ENCODE measurements around the gene IFITM2.
A peak's percentile ranks its signal among the peaks of the same experiment; 100 is the strongest.

The IFITM2 gene

DNA sequence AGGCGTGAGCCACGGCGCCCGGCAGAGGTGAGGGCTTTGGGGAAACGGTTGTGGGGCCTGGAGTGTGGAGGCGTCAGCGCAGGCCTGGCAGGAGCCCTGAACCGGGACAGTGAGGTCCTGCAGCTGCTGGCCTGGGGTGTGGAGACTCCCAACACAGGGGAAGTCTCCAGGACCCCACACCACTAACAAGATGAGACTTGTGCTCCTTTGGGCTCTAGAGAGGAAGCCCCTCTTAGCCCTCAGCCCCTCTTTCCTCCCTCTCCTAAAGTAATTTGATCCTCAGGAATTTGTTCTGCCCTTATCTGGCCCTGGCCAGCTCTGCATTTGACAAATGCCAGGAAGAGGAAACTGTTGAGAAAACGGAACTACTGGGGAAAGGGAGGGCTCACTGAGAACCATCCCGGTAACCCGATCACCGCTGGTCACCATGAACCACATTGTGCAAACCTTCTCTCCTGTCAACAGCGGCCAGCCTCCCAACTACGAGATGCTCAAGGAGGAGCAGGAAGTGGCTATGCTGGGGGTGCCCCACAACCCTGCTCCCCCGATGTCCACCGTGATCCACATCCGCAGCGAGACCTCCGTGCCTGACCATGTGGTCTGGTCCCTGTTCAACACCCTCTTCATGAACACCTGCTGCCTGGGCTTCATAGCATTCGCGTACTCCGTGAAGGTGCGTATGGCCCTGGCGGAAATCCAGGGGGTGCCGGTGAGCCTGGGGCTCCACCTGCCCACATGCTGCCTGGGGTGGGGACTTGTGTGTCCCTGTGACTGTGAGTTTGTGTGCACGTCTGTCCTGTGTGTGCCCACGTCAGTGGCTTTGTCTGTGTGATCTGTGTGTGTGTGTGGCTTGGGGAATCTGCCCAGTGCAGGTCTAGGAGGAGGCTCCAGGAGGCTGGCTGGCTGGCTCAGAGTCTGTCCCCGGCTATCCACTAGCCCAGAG is at the start of gene IFITM2:
IFITM2 (plus strand) TSS at position 51 of the 943 bp plus-strand sequence; CDS start at position 428, 377 bp downstream.
- peak within 1 kb of the TSS; percentile 54; the same call in 1 of the 2 replicates for H3K4me3 ChIP-seq (ENCODE audit: low read length)

DNA sequence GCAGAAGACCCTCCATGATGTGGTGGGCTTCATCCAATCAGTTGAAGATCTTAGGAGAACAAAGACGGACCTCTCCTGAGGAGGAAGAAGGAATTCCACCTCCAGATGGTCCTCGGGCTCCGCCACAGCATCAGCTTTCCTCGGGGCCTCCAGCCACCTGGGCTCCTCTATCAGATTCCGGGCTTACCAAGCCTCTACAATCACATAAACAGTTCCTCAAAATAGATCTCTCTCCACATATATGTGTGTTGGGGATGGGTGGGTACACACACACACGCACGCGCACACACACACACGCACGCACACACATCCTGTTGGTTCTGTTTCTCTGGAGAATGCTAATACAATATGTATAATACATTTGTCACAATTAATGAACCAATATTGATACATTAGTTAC is 48.2 kb upstream of the IFITM2 start:
- TF ChIP-seq ZNF274 (IDR thresholded peaks at IDR 0.05; ENCODE audit: low read depth, low read length), result no peak
- H3K4me3 ChIP-seq (ENCODE audit: low read length), result no peak overlapping the region

DNA sequence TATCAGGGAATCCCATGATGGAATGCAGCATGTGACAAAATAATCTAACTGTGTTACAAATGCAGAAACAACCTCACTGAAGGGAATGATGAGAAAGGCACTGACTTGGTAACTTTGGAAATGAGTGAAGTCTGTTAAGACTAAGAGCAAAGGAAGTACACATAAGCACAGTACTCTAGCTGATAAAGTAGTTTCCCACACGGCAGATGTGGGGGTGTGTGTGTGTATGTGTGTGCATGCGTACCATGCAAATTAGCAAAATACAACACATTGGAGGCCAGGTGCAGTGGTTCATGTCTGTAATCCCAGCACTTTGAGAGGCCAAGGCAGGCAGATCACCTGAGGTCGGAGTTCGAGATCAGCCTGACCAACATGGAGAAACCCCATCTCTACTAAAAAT is 46.0 kb upstream of the IFITM2 start:
- no peak for TF ChIP-seq ZNF274 (IDR thresholded peaks at IDR 0.05; ENCODE audit: low read depth, low read length)
- H3K4me3 ChIP-seq (ENCODE audit: low read length), result no peak overlapping the region

DNA sequence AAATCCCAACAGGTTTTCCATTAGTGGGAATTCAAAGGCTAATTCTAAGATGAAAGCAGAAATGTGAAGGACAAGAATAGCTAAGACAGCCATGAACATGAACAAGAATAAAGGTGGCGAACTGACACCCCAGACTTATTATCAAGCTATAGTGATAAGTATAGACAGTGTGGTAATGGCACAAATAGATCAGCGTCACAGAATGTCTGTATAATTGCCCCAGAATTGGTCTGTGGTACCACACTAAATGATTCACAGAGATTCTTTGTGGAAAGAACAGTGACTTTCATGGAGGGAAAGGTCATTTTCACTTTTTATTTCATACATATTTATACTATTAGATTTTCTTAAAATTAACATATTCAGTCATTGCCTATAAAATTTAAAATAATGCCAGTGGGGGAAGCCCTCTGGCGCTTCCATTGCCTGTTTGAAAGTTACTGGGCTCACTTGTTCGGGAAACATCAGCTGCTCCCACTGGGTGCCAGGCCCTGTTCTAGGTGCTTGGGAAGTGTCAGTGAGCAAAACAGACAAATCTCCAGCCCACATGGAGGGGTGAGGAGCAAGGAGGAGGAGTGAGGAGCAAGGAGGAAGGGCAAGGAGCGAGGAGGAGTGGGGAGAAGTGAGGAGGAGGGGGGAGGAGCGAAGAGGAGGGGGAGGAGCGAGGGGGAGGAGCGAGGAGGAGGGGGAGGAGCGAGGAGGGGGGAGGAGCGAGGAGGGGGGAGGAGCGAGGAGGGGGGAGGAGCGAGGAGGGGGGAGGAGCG is 40.8 kb upstream of the IFITM2 start:
- no peak for TF ChIP-seq ZNF274 (IDR thresholded peaks at IDR 0.05; ENCODE audit: low read depth, low read length)

DNA sequence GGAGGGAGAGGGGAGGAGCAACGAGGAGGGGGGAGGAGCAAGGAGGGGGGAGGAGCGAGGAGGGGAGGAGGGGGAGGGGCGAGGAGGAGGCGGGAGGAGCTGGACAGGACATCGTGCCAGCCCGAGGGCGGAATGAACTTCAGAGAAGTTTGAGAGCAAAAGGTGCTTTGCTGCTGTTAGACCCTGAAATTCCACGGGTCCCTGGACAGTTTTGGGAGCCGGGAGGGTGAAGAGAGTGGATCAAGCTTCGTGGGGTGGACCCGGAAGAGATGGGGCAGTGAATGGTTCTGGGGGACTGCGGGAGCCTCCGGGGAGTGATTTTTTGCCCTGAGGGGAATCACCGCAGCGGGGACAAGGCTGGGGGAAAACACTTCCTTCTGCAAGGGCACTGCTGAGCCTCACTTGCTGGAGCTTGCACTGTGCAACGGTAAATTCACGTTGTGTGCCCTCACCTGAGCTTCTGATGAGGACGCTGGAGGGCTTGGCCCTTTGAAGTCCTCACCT is 40.1 kb upstream of the IFITM2 start:
- TF ChIP-seq ZNF274 (IDR thresholded peaks at IDR 0.05; ENCODE audit: low read depth, low read length), result no peak
- H3K4me3 ChIP-seq (ENCODE audit: low read length), result peak overlapping the region; percentile 68; the same call in 1 of the 2 replicates

More for the DNA sequence above, 40.8 kb upstream of the IFITM2 start:
- H3K4me3 ChIP-seq (ENCODE audit: low read length), result no peak overlapping the region

DNA sequence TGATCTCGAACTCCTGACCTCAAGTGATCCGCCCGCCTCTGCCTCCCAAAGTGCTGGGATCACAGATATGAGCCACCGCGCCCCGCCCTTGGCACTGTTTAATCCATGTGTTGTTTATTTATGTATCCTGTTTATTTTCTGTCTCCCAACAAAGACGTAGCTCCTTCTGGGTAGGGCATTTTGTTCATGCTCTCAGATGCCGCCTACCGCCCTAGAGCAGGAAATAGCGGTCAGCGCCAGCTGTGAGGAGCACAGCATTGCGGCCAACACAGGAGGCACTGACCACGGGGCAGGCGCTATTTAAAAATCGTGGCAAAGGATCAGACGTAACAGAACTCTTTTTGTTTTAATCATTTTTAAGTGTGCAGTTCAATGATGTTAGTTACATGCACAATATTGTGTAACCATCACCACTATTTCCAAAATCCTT is 38.9 kb upstream of the IFITM2 start:
- peak overlapping the region; percentile 68; the same call in 1 of the 2 replicates for H3K4me3 ChIP-seq (ENCODE audit: low read length)

DNA sequence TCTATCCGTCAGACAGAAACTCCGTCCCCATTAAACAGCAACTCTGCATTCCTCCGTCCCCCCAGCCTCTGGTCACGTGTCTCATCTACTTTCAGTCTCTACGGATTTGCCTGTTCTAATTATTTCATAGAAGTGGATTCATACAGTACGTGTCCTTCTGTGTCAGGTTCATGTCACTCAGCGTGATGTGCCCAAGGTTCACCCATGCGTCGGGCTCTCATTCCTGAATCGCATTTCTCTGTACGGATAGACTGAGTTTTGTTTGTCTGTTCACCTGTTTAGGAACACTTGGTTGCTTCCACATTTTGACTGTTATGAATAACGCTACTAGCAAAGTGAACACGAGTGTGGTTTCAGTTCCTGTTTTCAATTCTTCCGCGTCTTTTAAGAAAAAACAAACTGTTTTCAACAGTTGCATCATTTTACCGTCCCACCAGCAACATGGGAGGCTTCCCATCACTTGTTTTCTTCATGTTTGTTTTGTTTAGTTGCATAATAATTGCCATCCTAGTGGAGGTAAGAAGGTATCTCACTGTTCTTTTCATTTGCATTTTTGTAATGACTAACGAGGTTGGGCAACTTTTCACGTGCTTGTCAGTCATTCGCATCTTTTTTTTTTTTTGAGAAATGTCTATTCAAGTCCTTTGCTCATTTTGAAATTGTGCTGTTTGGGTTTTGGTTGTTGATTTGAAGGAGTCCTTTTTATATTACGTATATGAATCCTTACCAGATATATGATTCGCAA is 38.3 kb upstream of the IFITM2 start:
- H3K4me3 ChIP-seq (ENCODE audit: low read length), result peak overlapping the region; percentile 68; the same call in 1 of the 2 replicates
- no peak for TF ChIP-seq ZNF274 (IDR thresholded peaks at IDR 0.05; ENCODE audit: low read depth, low read length)

DNA sequence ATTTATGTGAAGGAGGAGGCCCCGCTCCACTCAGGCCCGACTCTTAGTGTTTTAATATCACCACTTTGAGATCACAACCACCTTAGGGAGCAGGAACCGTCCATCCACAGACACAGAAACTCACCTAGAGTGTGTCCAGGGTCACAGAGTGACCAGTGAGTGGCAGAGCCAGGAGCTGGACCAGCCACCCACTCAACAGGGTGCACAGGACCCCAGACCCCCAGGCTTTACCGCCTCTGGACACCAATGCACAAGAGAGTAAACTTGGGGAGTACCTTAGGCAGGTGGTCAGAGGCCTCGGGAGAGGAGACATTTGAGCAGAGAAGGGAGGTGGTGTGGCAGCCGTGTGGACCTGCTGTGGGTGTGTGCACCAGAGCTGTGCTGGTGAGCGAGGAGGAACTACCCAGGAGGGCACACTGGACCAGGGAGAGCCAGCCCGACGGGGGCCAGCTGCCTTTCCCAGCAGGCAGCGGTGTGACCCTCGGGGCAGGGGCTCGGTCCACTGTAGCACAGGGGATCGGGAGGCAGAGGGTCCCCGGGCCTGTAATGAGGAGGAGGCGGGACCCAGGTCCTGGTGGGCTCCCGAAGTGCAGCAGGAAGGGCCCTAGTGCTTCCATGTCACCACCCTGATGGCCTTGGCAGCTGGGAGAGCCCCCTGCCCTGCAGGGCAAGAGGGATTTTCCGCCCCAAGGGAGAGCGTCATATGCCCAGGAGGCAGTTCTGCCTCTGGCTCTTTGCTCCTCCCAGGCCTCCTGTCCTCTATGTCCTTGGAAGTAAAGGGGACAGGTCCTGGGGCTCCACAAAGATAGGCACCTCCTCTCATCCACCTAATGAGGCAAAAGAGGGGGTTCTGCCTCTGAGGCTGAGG is 36.9 kb upstream of the IFITM2 start:
- TF ChIP-seq ZNF274 (IDR thresholded peaks at IDR 0.05; ENCODE audit: low read depth, low read length), result no peak
- no peak overlapping the region for H3K4me3 ChIP-seq (ENCODE audit: low read length)

DNA sequence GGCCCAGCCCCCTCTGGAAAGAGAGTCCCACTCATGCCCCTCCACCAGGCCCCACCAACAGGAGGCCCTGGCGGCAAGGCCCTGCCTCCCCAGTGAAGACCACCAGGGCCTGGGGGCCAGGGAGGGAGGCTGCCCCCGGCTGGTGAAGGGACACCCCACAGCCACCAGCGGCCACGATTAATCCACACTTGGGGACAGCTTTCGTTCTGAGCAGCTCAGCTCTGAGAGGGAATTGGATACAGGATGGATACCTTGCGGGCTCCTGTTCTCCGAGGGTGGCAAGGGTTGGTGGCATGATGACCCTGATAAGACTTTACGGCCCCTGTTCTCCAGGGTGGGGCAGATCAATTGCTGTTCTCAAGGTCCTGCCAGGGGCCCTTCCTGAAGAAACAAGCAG is 36.3 kb upstream of the IFITM2 start:
- no peak for TF ChIP-seq ZNF274 (IDR thresholded peaks at IDR 0.05; ENCODE audit: low read depth, low read length)

DNA sequence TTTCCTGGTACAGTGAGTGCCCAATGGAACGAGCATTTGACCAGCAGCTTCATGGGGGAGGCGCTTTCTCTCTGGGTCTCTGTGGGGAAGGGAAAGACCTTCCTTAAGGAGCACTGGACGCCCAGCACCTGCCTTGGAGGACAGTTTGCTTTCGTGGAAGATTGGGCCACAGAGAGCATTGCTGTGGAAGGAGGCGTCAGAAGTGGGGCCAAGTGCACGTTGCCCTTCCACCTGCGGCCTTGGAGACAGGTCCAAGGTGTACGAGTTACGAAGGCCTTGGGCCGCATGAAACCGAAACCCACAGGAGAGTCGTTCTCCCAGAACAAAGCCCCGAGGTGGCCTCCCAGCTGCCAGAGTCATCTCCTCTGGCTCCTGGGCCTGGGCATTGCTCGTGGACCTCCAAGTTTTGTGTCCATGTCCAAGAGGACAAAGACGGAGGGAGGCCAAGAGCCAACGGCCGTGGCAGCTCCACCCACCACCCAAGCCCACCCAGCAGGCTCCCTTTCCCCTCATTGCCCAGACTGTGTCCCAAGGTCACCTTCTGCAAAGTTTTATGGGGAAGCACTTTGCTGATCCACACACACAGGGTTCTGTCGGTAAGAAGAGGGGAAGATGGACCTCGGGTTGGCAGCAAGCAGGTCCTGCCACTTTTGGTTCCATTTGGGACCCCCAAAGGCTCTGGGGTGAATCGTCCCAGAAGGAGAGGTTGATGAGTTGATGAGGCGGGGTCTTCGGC is 35.3 kb upstream of the IFITM2 start:
- H3K4me3 ChIP-seq (ENCODE audit: low read length), result no peak overlapping the region
- TF ChIP-seq ZNF274 (IDR thresholded peaks at IDR 0.05; ENCODE audit: low read depth, low read length), result no peak

More for the DNA sequence above, 36.3 kb upstream of the IFITM2 start:
- no peak overlapping the region for H3K4me3 ChIP-seq (ENCODE audit: low read length)

DNA sequence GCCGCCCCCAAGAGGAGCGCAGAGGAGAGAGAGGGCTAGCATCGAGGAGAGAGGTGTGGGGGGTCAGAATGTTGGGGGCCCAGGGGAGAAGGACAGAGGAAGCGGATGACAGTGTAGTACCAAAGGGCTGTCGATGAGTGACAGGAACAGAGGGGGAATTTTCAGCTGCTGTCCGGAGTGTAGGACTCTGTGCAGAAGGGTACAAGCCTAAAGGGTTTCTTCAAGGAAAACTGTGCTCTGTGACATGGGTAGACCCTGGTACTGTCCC is 34.8 kb upstream of the IFITM2 start:
- TF ChIP-seq ZNF274 (IDR thresholded peaks at IDR 0.05; ENCODE audit: low read depth, low read length), result no peak
- no peak overlapping the region for H3K4me3 ChIP-seq (ENCODE audit: low read length)

DNA sequence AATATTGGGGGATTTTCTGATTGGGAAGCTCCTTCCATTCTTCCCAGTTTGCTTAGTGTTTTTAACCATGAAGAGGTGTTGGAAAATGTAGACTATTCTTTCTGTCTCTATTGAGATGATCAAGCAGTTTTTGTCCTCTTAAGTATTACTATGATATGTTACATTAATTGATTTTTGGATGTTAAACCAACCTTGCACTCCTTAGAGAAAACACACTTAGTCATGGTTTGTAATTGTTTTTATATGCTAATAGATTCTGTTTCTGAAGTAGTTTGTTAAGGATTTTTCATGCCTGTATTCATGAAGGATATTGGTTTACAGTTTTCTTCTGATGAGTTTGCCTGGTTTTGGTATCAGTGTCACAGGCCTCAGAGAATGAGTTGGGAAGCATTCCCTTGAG is 31.4 kb upstream of the IFITM2 start:
- TF ChIP-seq ZNF274 (IDR thresholded peaks at IDR 0.05; ENCODE audit: low read depth, low read length), result no peak
- H3K4me3 ChIP-seq (ENCODE audit: low read length), result no peak overlapping the region

All from GM08714 (cell line).